H9 (cell line): ENCODE measurements around the gene HDAC1. TPM values are rescaled to one million over a fixed set of nuclear protein-coding genes. Genes with fewer than 3 reads are reported as not detected.

Experiments
- DNase-seq: peaks from one replicate; pipeline ENCODE4 v3.0.0-alpha.2; 2017
- H2AFZ ChIP-seq: one replicate; pipeline ENCODE4 v1.6.1; 2013; ENCODE audit warnings: mild to moderate bottlenecking, low read length, control low read depth, moderate library complexity
- H2AK5ac ChIP-seq: 2 replicates; pipeline ENCODE4 v1.6.1; 2013; ENCODE audit warnings: low read length, control low read depth, mixed read lengths; ENCODE audit not compliant: insufficient read length
- H2BK120ac ChIP-seq: one replicate; pipeline ENCODE4 v1.6.1; 2013; ENCODE audit warnings: low read depth, mild to moderate bottlenecking, low read length, control low read depth, inconsistent platforms; ENCODE audit not compliant: poor library complexity, severe bottlenecking
- H2BK12ac ChIP-seq: 2 replicates; pipeline ENCODE4 v1.6.1; 2013; ENCODE audit warnings: low read length, control low read depth, mixed read lengths, low read depth; ENCODE audit not compliant: insufficient read length
- H2BK15ac ChIP-seq: 2 replicates; pipeline ENCODE4 v1.6.1; 2013; ENCODE audit warnings: low read depth, low read length, control low read depth
- H2BK20ac ChIP-seq: one replicate; pipeline ENCODE4 v1.6.1; 2013; ENCODE audit warnings: low read depth, mild to moderate bottlenecking, low read length, control low read depth, inconsistent platforms; ENCODE audit not compliant: poor library complexity, severe bottlenecking
- H2BK5ac ChIP-seq: 2 replicates; pipeline ENCODE4 v1.6.1; 2013; ENCODE audit warnings: low read length, control low read depth, mixed read lengths; ENCODE audit not compliant: insufficient read length
- H3K14ac ChIP-seq: 2 replicates; pipeline ENCODE4 v1.6.1; 2013; ENCODE audit warnings: low read length, control low read depth; ENCODE audit not compliant: insufficient read depth
- H3K18ac ChIP-seq: 2 replicates; pipeline ENCODE4 v1.6.1; 2013; ENCODE audit warnings: low read depth, mild to moderate bottlenecking, mixed read lengths, low read length, control low read depth; ENCODE audit not compliant: insufficient read length
- H3K23ac ChIP-seq: 2 replicates; pipeline ENCODE4 v1.6.1; 2013; ENCODE audit warnings: low read length, control low read depth, mixed read lengths, low read depth; ENCODE audit not compliant: insufficient read length
- H3K23me2 ChIP-seq: 2 replicates; pipeline ENCODE4 v1.6.1; 2013; ENCODE audit warnings: low read depth, mild to moderate bottlenecking, mixed read lengths, low read length, control low read depth; ENCODE audit not compliant: insufficient read length, poor library complexity, severe bottlenecking
- H3K27ac ChIP-seq: 2 replicates; pipeline ENCODE4 v1.5.1; 2013; ENCODE audit warnings: low read length, control low read depth, mixed read lengths, low read depth; ENCODE audit not compliant: insufficient read length
- H3K27me3 ChIP-seq: 2 replicates; pipeline ENCODE4 v1.6.1; 2013; ENCODE audit warnings: low read length, control low read depth, inconsistent platforms; ENCODE audit not compliant: insufficient read depth
- H3K4ac ChIP-seq: 2 replicates; pipeline ENCODE4 v1.6.1; 2013; ENCODE audit warnings: low read depth, mild to moderate bottlenecking, control low read depth, inconsistent platforms, low read length, moderate library complexity
- H3K4me1 ChIP-seq: 2 replicates; pipeline ENCODE4 v1.6.1; 2013; ENCODE audit warnings: low read length, control low read depth, inconsistent platforms; ENCODE audit not compliant: insufficient read depth
- H3K4me2 ChIP-seq: 2 replicates; pipeline ENCODE4 v1.6.1; 2013; ENCODE audit warnings: low read length, control low read depth, mixed read lengths; ENCODE audit not compliant: insufficient read length, insufficient read depth
- H3K56ac ChIP-seq: 2 replicates; pipeline ENCODE4 v1.6.1; 2013; ENCODE audit warnings: low read depth, mild to moderate bottlenecking, mixed read lengths, low read length, control low read depth; ENCODE audit not compliant: insufficient read length
- H3K79me1 ChIP-seq: 2 replicates; pipeline ENCODE4 v1.6.1; 2013; ENCODE audit warnings: low read depth, mild to moderate bottlenecking, moderate library complexity, low read length, control low read depth, inconsistent platforms; ENCODE audit not compliant: insufficient read depth, poor library complexity, severe bottlenecking
- H3K79me2 ChIP-seq: 2 replicates; pipeline ENCODE4 v1.6.1; 2013; ENCODE audit warnings: low read length, control low read depth, inconsistent platforms; ENCODE audit not compliant: insufficient read depth
- H3K9ac ChIP-seq: 2 replicates; pipeline ENCODE4 v1.6.1; 2013; ENCODE audit warnings: low read length, control low read depth, mixed read lengths; ENCODE audit not compliant: insufficient read length; ENCODE audit errors: extremely low read depth
- H3K9me3 ChIP-seq: one replicate; pipeline ENCODE4 v1.6.1; 2013; ENCODE audit warnings: low read depth, low read length, inconsistent platforms; ENCODE audit not compliant: control insufficient read depth
- H3T11ph ChIP-seq: one replicate; pipeline ENCODE4 v1.6.1; 2013; ENCODE audit warnings: mild to moderate bottlenecking, low read length, control low read depth, inconsistent platforms
- H4K20me1 ChIP-seq: one replicate; pipeline ENCODE4 v1.6.1; 2013; ENCODE audit not compliant: control insufficient read depth, insufficient read length, insufficient read depth
- H4K5ac ChIP-seq: 2 replicates; pipeline ENCODE4 v1.6.1; 2013; ENCODE audit warnings: low read depth, mild to moderate bottlenecking, mixed read lengths, low read length, control low read depth; ENCODE audit not compliant: insufficient read length
- H4K8ac ChIP-seq: replicated peaks from 2 replicates; pipeline ENCODE4 v1.6.1; 2013; ENCODE audit warnings: low read length, control low read depth, mixed read lengths, low read depth; ENCODE audit not compliant: insufficient read length
- H4K91ac ChIP-seq: 2 replicates; pipeline ENCODE4 v1.6.1; 2013; ENCODE audit warnings: low read depth, mild to moderate bottlenecking, moderate library complexity, mixed read lengths, low read length, control low read depth; ENCODE audit not compliant: insufficient read length
- H3K27ac Mint-ChIP-seq, 3 experiments: 2 replicates in 2 of 3; 3 replicates in 1 of 3; pipeline ENCODE4 v1.8.0; 2020 to 2021; ENCODE audit warnings: mixed read lengths in 3 of 3, mild to moderate bottlenecking in 1 of 3, moderate library complexity in 1 of 3
- H3K27me3 Mint-ChIP-seq: 2 replicates; pipeline ENCODE4 v1.8.0; 2021; ENCODE audit warnings: low read depth, mild to moderate bottlenecking, moderate library complexity, mixed read lengths
- H3K36me3 Mint-ChIP-seq, 3 experiments: 2 replicates in 2 of 3; 3 replicates in 1 of 3; pipeline ENCODE4 v1.8.0; 2020 to 2021; ENCODE audit warnings: low read depth in 3 of 3, mixed read lengths in 3 of 3; ENCODE audit not compliant: insufficient read depth in 1 of 3
- H3K4me1 Mint-ChIP-seq, 2 experiments: 2 replicates each; pipeline ENCODE4 v1.8.0; 2020; ENCODE audit warnings: mixed read lengths in 2 of 2
- H3K4me3 Mint-ChIP-seq, 2 experiments: 2 replicates in 1 of 2; 3 replicates in 1 of 2; pipeline ENCODE4 v1.8.0; 2020 to 2021; ENCODE audit warnings: mild to moderate bottlenecking in 2 of 2, mixed read lengths in 2 of 2, moderate library complexity in 1 of 2
- H3K9me3 Mint-ChIP-seq, 2 experiments: 2 replicates in 1 of 2; 3 replicates in 1 of 2; pipeline ENCODE4 v1.8.0; 2020; ENCODE audit warnings: mild to moderate bottlenecking in 2 of 2, mixed read lengths in 2 of 2, moderate library complexity in 1 of 2
- WGBS: extraction: QIAGEN DNeasy Blood & Tissue Kit; methylation state at CpG from one replicate; pipeline ENCODE4 v1.1.7; 2013; ENCODE audit warnings: missing lambda C conversion rate, low lambda C conversion rate, mixed read lengths; ENCODE audit not compliant: insufficient read length; ENCODE audit errors: extremely low coverage; 5-methylcytosine and 5-hydroxymethylcytosine counted together
- total RNA-seq: library from RNA; stranded (reverse); gene quantifications from 2 replicates; pipeline ENCODE4 v1.2.1, GENCODE V29; 2021
- TF ChIP-seq, protein P1 (sequence below): fragments of 200-600 bp; sonication (generic); conservative IDR thresholded peaks from 3 replicates; pipeline ENCODE4 v1.8.0; 2021; ENCODE audit warnings: antibody characterized with exemption, mild to moderate bottlenecking

HDAC1 gene
- total RNA-seq, 1 experiment from 2014 or later, result 162 TPM

DNA sequence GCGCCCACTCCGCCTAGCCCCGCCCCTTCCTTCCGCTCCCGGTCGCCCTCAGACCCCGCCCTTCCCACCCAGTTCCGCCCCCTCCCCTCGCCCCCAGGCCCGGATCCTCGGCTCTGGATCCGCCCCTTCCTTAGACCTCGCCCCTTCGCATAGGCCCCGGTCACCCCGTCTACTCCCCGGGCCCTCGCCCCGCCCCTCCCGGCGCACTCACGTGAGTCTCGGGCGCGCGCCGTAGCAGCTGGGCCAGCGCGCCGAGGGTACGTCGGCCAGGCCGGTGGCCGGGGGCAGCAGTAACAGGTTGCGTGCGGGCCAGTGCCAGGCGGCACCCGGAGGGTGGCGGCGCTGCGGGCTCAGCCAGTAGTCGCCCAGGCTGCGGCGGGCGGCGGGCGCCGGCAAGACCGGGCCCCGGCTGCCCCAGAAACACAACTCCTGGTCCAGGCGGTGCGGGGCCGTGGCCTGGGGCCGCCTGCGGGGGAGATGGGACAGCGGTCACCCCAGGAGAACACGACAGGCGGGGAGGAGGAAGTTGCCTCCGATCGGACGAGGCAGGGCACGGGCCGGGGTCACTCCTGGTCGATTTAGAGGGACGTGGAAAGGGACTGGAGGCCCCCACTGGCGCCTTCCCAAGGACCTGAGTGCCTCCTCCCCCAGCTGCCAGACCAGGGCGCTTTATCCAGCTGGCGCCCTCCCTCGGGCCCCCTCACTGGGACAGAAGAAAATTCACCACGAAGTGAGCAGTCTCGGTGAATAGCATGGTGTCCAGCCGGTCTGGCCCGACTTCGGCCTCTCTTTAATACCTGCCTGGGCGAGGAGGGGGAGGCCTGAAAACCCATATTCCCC, 59.7 kb downstream of the HDAC1 start:
- H3K79me2 ChIP-seq, result no peaks in the 10 kb centered on the region
- H3K4me1 Mint-ChIP-seq, result peaks cover 18 to 20% of the 10 kb centered on the region in 2 experiments

More for the DNA sequence above, 59.7 kb downstream of the HDAC1 start:
- H2BK20ac ChIP-seq, result no peak overlapping the region
- H2BK15ac ChIP-seq, result no peak overlapping the region; the same call in 1 of the 2 replicates
- H2AFZ ChIP-seq, result no peak overlapping the region
- no peaks in the 10 kb centered on the region for H3K4me1 ChIP-seq
- TF ChIP-seq, protein P1, sequence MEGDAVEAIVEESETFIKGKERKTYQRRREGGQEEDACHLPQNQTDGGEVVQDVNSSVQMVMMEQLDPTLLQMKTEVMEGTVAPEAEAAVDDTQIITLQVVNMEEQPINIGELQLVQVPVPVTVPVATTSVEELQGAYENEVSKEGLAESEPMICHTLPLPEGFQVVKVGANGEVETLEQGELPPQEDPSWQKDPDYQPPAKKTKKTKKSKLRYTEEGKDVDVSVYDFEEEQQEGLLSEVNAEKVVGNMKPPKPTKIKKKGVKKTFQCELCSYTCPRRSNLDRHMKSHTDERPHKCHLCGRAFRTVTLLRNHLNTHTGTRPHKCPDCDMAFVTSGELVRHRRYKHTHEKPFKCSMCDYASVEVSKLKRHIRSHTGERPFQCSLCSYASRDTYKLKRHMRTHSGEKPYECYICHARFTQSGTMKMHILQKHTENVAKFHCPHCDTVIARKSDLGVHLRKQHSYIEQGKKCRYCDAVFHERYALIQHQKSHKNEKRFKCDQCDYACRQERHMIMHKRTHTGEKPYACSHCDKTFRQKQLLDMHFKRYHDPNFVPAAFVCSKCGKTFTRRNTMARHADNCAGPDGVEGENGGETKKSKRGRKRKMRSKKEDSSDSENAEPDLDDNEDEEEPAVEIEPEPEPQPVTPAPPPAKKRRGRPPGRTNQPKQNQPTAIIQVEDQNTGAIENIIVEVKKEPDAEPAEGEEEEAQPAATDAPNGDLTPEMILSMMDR, result no peak
- no peaks in the 10 kb centered on the region for H3K79me1 ChIP-seq
- H3K4me3 Mint-ChIP-seq, result peak overlapping the region; percentile 85 to 91
- no peak overlapping the region for H3K4ac ChIP-seq
- H3K9me3 Mint-ChIP-seq, result peaks cover 9 to 10% of the 10 kb centered on the region in 2 experiments
- H3K23ac ChIP-seq, result no peak overlapping the region
- peak overlapping the region; percentile 92 to 93 (median 92); a peak in 4 of 7 replicates for H3K27ac Mint-ChIP-seq
- DNase-seq, result peak; percentile 95
- peak overlapping the region; percentile 41 for H3K4me2 ChIP-seq
- H4K91ac ChIP-seq, result no peak overlapping the region
- no peak overlapping the region for H3T11ph ChIP-seq
- peaks cover 37% of the 10 kb centered on the region for H3K27me3 Mint-ChIP-seq
- H2AK5ac ChIP-seq, result no peak overlapping the region
- H4K20me1 ChIP-seq, result no peaks in the 10 kb centered on the region
- no peak overlapping the region for H2BK5ac ChIP-seq
- H2BK12ac ChIP-seq, result no peak overlapping the region
- H3K36me3 Mint-ChIP-seq, result peaks cover 6 to 25% (median 9%) of the 10 kb centered on the region in 3 experiments
- H4K8ac ChIP-seq, result no peak overlapping the region
- H3K27me3 ChIP-seq, result peaks cover 3% of the 10 kb centered on the region; the same call in 1 of the 2 replicates
- H3K56ac ChIP-seq, result no peak overlapping the region
- H3K14ac ChIP-seq, result peak overlapping the region; percentile 88
- H2BK120ac ChIP-seq, result no peak overlapping the region
- peaks cover 7% of the 10 kb centered on the region for H3K23me2 ChIP-seq
- H3K9me3 ChIP-seq, result no peaks in the 10 kb centered on the region
- peak overlapping the region; percentile 65 for H3K18ac ChIP-seq
- no CpG with 5 or more reads among the region's 75 CpGs for WGBS
- no peak overlapping the region for H3K27ac ChIP-seq
- no peak overlapping the region for H4K5ac ChIP-seq
- H3K9ac ChIP-seq, result peak overlapping the region; percentile 70
